OCI-LY3 (cell line): ENCODE measurements around the gene ARHGAP18.

Experiments
- H2AFZ ChIP-seq: fragments of 200-600, 300-600 bp; shearing (Covaris generic); 2 replicates; pipeline ENCODE4 v1.6.0; 2014; ENCODE audit warnings: antibody characterized with exemption, low read depth, low read length
- H3K27ac ChIP-seq: fragments of 200-600, 300-600 bp; sonication (generic); 2 replicates; pipeline ENCODE4 v1.5.1; 2014; ENCODE audit warnings: mild to moderate bottlenecking, low read length, moderate library complexity, mixed read lengths
- H3K27me3 ChIP-seq: fragments of 200-600, 300-600 bp; sonication (generic); 2 replicates; pipeline ENCODE4 v1.6.1; 2014; ENCODE audit warnings: low read depth, low read length, mixed read lengths
- H3K36me3 ChIP-seq: fragments of 200-600, 300-600 bp; sonication (generic); replicated peaks from 2 replicates; pipeline ENCODE3; 2014; ENCODE audit warnings: low read depth, low read length, mixed read lengths
- H3K4me1 ChIP-seq: fragments of 300-600, 200-600 bp; sonication (generic); 2 replicates; pipeline ENCODE4 v1.6.1; 2014; ENCODE audit warnings: low read length, mixed read lengths
- H3K4me2 ChIP-seq: fragments of 200-600, 300-600 bp; sonication (generic); 2 replicates; pipeline ENCODE4 v1.6.1; 2014; ENCODE audit warnings: low read length, mixed read lengths
- H3K4me3 ChIP-seq: fragments of 300-600, 200-600 bp; sonication (generic); 2 replicates; pipeline ENCODE4 v1.5.1; 2014; ENCODE audit warnings: antibody characterized with exemption, mild to moderate bottlenecking, low read length, moderate library complexity
- H3K79me2 ChIP-seq: fragments of 300-600, 200-600 bp; shearing (Covaris generic); 2 replicates; pipeline ENCODE4 v1.6.1; 2014; ENCODE audit warnings: mild to moderate bottlenecking, low read length, mixed read lengths
- H3K9ac ChIP-seq: fragments of 300-600, 200-600 bp; shearing (Covaris generic); 2 replicates; pipeline ENCODE4 v1.6.0; 2014; ENCODE audit warnings: mild to moderate bottlenecking, low read length, moderate library complexity
- H3K9me3 ChIP-seq: fragments of 200-600, 300-600 bp; shearing (Covaris generic); 2 replicates; pipeline ENCODE4 v1.6.1; 2014; ENCODE audit warnings: low read length, mixed read lengths; ENCODE audit not compliant: insufficient read depth
- H4K20me1 ChIP-seq: fragments of 200-600, 300-600 bp; sonication (generic); 2 replicates; pipeline ENCODE4 v1.6.1; 2016; ENCODE audit warnings: low read length, mixed read lengths; ENCODE audit not compliant: insufficient read depth
- EZH2phosphoT487 ChIP-seq: fragments of 200-600 bp; shearing (Covaris generic); IDR thresholded peaks from 2 replicates; pipeline ENCODE4 v1.6.1; 2018; ENCODE audit warnings: antibody characterized with exemption, mixed run types, low read depth
- TF ChIP-seq, protein P1 (sequence below): fragments of 200-600, 300-600 bp; sonication (generic); IDR thresholded peaks from 2 replicates; pipeline ENCODE4 v1.5.1; 2014; ENCODE audit warnings: antibody characterized with exemption, low read length, low read depth

Gene ARHGAP18

DNA sequence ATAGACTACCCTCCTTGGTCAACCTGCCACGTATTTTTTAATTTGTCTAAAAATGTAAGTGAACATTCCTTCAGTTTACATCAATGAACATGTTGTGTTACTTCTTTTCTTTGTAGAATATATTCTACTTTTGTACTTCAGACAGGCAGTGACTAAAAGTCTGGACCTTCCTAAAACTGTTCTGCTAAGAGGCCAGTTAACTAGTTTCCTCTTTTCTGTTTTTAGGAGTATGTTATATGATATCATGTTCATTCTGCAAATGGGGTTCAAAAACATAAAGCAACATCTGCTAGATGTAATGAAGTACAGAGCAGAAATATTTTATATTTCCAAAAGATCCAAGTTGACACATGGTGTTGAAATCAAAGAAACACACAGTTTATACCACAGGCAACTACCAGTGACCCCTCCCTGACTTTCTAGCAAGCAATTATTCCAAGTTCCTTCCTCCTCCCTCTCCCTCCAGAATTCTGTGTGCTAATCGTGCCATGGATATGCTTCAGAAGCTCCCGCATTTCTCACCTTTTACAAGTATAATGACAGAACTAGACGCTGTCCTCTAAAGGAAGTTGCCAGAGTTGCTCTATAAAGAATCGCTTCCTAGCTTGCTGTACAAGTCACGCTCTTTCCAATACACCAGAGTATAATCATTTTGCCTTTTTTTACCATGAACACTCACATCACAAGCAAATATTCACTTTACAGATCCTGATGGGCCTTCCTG lies 64.7 kb downstream of the ARHGAP18 start:
- Histone ChIP-seq H2AFZ (peak overlapping the region; percentile 19; the same call in 1 of the 2 replicates), H3K9me3 (no peaks in the 10 kb centered on the region), H3K79me2 (peaks cover 8% of the 10 kb centered on the region; the same call in 1 of the 2 replicates), H4K20me1 (no peaks in the 10 kb centered on the region), H3K4me3 (peak overlapping the region; percentile 58), H3K36me3 (peaks cover 14% of the 10 kb centered on the region), H3K4me2 (peak overlapping the region; percentile 71), H3K27me3 (no peaks in the 10 kb centered on the region), H3K9ac (peak overlapping the region; percentile 72), H3K27ac (peak overlapping the region; percentile 95), H3K4me1 (peaks cover 70% of the 10 kb centered on the region)
- TF ChIP-seq EZH2phosphoT487, result no peak
- TF ChIP-seq, protein P1, sequence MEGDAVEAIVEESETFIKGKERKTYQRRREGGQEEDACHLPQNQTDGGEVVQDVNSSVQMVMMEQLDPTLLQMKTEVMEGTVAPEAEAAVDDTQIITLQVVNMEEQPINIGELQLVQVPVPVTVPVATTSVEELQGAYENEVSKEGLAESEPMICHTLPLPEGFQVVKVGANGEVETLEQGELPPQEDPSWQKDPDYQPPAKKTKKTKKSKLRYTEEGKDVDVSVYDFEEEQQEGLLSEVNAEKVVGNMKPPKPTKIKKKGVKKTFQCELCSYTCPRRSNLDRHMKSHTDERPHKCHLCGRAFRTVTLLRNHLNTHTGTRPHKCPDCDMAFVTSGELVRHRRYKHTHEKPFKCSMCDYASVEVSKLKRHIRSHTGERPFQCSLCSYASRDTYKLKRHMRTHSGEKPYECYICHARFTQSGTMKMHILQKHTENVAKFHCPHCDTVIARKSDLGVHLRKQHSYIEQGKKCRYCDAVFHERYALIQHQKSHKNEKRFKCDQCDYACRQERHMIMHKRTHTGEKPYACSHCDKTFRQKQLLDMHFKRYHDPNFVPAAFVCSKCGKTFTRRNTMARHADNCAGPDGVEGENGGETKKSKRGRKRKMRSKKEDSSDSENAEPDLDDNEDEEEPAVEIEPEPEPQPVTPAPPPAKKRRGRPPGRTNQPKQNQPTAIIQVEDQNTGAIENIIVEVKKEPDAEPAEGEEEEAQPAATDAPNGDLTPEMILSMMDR, result no peak

DNA sequence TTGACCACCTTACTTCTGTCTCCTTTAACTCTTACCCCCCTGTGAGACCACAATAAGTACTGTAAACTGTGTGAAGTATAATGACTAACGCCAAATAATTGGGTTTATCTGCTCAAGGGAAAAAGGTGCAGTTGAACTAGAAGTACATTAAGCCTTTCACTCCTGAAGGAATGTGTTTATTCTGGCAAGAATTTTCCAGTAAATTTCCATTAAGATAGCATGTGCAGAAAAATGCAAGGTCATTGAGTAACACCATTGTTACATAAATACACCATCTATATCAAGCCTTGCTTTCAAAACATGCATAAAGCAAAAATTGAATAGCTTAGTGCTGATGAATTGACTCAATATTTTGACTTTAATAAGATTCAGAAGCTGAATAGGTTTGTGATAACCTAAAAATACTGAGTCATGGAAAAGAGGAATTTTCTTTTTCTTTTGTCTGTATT lies 65.4 kb downstream of the ARHGAP18 start:
- Histone ChIP-seq H2AFZ (no peak overlapping the region), H3K27me3 (no peaks in the 10 kb centered on the region), H3K79me2 (peaks cover 6% of the 10 kb centered on the region; the same call in 1 of the 2 replicates), H3K27ac (peak overlapping the region; percentile 95), H3K4me1 (peaks cover 66% of the 10 kb centered on the region), H3K9ac (peak overlapping the region; percentile 72), H3K4me2 (peak overlapping the region; percentile 71), H4K20me1 (no peaks in the 10 kb centered on the region), H3K9me3 (no peaks in the 10 kb centered on the region), H3K36me3 (peaks cover 16% of the 10 kb centered on the region), H3K4me3 (0 out of 2 replicates have a peak overlapping the region, but pooled peaks have one; percentile 58)
- no peak for TF ChIP-seq EZH2phosphoT487
- TF ChIP-seq, protein P1, result no peak

DNA sequence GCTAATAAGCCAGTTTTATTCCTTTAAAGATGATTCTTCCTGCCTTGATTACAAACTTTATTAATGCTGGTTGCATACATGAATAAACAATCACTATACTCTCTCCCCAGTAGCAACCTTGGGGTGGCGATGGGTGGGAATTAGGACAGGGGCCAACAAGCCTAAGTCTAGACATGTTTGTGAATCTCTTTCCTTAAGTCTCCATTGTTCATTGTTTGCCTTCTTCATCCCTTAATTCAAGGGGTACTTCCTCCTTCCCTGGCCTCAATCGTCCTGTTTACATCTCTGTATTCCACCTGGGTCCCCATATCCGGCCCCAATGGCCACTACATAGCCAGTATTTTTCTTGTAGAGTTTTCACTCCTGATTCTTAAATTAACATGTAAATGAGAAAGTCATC lies 66.0 kb downstream of the ARHGAP18 start:
- Histone ChIP-seq H2AFZ (no peak overlapping the region), H4K20me1 (no peaks in the 10 kb centered on the region), H3K36me3 (peaks cover 16% of the 10 kb centered on the region), H3K9me3 (no peaks in the 10 kb centered on the region), H3K4me2 (0 out of 2 replicates have a peak overlapping the region, but pooled peaks have one; percentile 2), H3K79me2 (peaks cover 6% of the 10 kb centered on the region; the same call in 1 of the 2 replicates), H3K4me3 (no peak overlapping the region), H3K9ac (no peak overlapping the region), H3K27me3 (no peaks in the 10 kb centered on the region), H3K27ac (peak overlapping the region; percentile 95), H3K4me1 (peaks cover 64% of the 10 kb centered on the region)
- TF ChIP-seq, protein P1, result no peak
- TF ChIP-seq EZH2phosphoT487, result no peak

DNA sequence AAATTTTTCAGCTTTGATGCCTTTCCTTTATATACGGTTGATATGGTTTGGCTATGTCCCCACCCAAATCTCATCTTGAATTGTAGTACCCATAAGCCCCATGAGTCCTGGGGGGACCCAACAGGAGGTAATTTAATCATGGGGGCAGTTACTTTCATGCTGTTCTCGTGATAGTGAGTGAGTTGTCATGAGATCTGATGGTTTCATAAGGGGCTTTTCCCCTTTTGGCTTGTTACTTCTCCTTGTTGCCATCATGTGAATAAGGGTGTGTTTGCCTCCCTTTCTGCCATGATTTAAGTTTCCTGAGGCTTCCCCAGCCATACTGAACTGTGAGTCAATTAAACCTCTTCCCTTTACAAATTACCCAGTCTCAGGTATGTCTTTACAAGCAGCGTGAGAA lies 66.8 kb downstream of the ARHGAP18 start:
- H3K4me2 ChIP-seq, result no peak overlapping the region
- H4K20me1 ChIP-seq, result no peaks in the 10 kb centered on the region
- no peak for TF ChIP-seq EZH2phosphoT487
- TF ChIP-seq, protein P1, result no peak
- peaks cover under 1% of the 10 kb centered on the region; the same call in 1 of the 2 replicates for H3K79me2 ChIP-seq
- peak overlapping the region; percentile 95 for H3K27ac ChIP-seq
- no peaks in the 10 kb centered on the region for H3K27me3 ChIP-seq
- no peak overlapping the region for H2AFZ ChIP-seq
- H3K9me3 ChIP-seq, result no peaks in the 10 kb centered on the region
- H3K9ac ChIP-seq, result no peak overlapping the region
- peaks cover 64% of the 10 kb centered on the region for H3K4me1 ChIP-seq
- peaks cover 18% of the 10 kb centered on the region for H3K36me3 ChIP-seq
- no peak overlapping the region for H3K4me3 ChIP-seq
